ENCODE results near the gene MAB21L3. TPM values are rescaled to one million over a fixed set of nuclear protein-coding genes. Genes with fewer than 3 reads are reported as not detected.

MAB21L3 gene
- total RNA-seq, 1 donor from 2014 or later = not detected

- TF ChIP-seq EZH2phosphoT487 (IDR thresholded peaks at IDR 0.05) (no peak), CTCF (IDR thresholded peaks at IDR 0.05) (no peak), EZH2 (IDR thresholded peaks at IDR 0.05) (no peak)
- no peak overlapping the region for H3K4me3 ChIP-seq
- no peaks in the 10 kb centered on the region for H3F3A ChIP-seq (ENCODE audit: low read depth)
- no peak overlapping the region for H3K27ac ChIP-seq
- H3K4me2 ChIP-seq = no peak overlapping the region
- Mint-ChIP-seq H3K27ac (no peak overlapping the region), H3K36me3 (no peaks in the 10 kb centered on the region), H3K4me1 (peaks cover 5% of the 10 kb centered on the region), H3K4me3 (no peak overlapping the region), H3K27me3 (ENCODE audit: insufficient read depth, low read depth) (peaks cover 2% of the 10 kb centered on the region), H3K9me3 (peaks cover 4% of the 10 kb centered on the region)
- no peaks in the 10 kb centered on the region for H3K9me3 ChIP-seq (ENCODE audit: low read depth)
- H3K79me2 ChIP-seq (ENCODE audit: low read depth) = no peaks in the 10 kb centered on the region
- no peak for DNase-seq (ENCODE audit: low spot score)
- H4K20me1 ChIP-seq (ENCODE audit: low read depth) = no peaks in the 10 kb centered on the region
- H3K36me3 ChIP-seq = no peaks in the 10 kb centered on the region
- peaks cover 4% of the 10 kb centered on the region for H3K27me3 ChIP-seq
- H2AFZ ChIP-seq (replicated peaks) = no peak overlapping the region
- H3K4me1 ChIP-seq = no peaks in the 10 kb centered on the region
- H3K9ac ChIP-seq = no peak overlapping the region
Observed at GRCh38 chr1:116161877-116162390, 50.7 kb downstream of the MAB21L3 start.

- Mint-ChIP-seq H3K9me3 (no peaks in the 10 kb centered on the region), H3K27ac (no peak overlapping the region), H3K4me3 (no peak overlapping the region), H3K27me3 (ENCODE audit: insufficient read depth, low read depth) (peaks cover 7% of the 10 kb centered on the region), H3K36me3 (no peaks in the 10 kb centered on the region), H3K4me1 (peaks cover 10% of the 10 kb centered on the region)
- Histone ChIP-seq H3F3A (ENCODE audit: low read depth) (no peaks in the 10 kb centered on the region), H3K79me2 (ENCODE audit: low read depth) (no peaks in the 10 kb centered on the region), H3K9me3 (ENCODE audit: low read depth) (no peaks in the 10 kb centered on the region), H3K4me2 (no peak overlapping the region), H3K36me3 (no peaks in the 10 kb centered on the region), H3K9ac (no peak overlapping the region), H3K4me1 (peaks cover 9% of the 10 kb centered on the region), H3K27me3 (peaks cover 19% of the 10 kb centered on the region), H2AFZ (replicated peaks) (no peak overlapping the region), H3K27ac (no peak overlapping the region), H3K4me3 (no peak overlapping the region), H4K20me1 (ENCODE audit: low read depth) (no peaks in the 10 kb centered on the region)
- DNase-seq (ENCODE audit: low spot score) = no peak
- no peak for TF ChIP-seq EZH2phosphoT487 (IDR thresholded peaks at IDR 0.05)
- no peak for TF ChIP-seq CTCF (IDR thresholded peaks at IDR 0.05)
- TF ChIP-seq EZH2 (IDR thresholded peaks at IDR 0.05) = no peak
Observed at GRCh38 chr1:116163533-116163932, 52.3 kb downstream of the MAB21L3 start.

- H3K4me3 Mint-ChIP-seq = no peak overlapping the region
- no peak for DNase-seq (ENCODE audit: low spot score)
- Histone ChIP-seq H3K4me3 (no peak overlapping the region), H3F3A (ENCODE audit: low read depth) (no peaks in the 10 kb centered on the region), H3K79me2 (ENCODE audit: low read depth) (no peaks in the 10 kb centered on the region), H3K27me3 (peaks cover 25% of the 10 kb centered on the region), H3K4me1 (peaks cover 14% of the 10 kb centered on the region), H3K4me2 (no peak overlapping the region), H3K9me3 (ENCODE audit: low read depth) (no peaks in the 10 kb centered on the region), H3K9ac (no peak overlapping the region), H3K36me3 (no peaks in the 10 kb centered on the region), H4K20me1 (ENCODE audit: low read depth) (no peaks in the 10 kb centered on the region), H2AFZ (replicated peaks) (no peak overlapping the region), H3K27ac (no peak overlapping the region)
- no peaks in the 10 kb centered on the region for H3K9me3 Mint-ChIP-seq
- no peaks in the 10 kb centered on the region for H3K36me3 Mint-ChIP-seq
- TF ChIP-seq EZH2 (IDR thresholded peaks at IDR 0.05) (no peak), CTCF (IDR thresholded peaks at IDR 0.05) (no peak), EZH2phosphoT487 (IDR thresholded peaks at IDR 0.05) (no peak)
- H3K4me1 Mint-ChIP-seq = peaks cover 16% of the 10 kb centered on the region
- H3K27ac Mint-ChIP-seq = peak overlapping the region; percentile 69
- peaks cover 7% of the 10 kb centered on the region for H3K27me3 Mint-ChIP-seq (ENCODE audit: insufficient read depth, low read depth)
Observed at GRCh38 chr1:116164150-116164549, 53.0 kb downstream of the MAB21L3 start.
